Left lung (tissue), 10 donors: ENCODE data around the gene TM7SF3. TPM values are rescaled to one million over a fixed set of nuclear protein-coding genes. Genes with fewer than 3 reads are reported as not detected.
"Not testable (repeated sequence)": the region's sequence is repeated elsewhere in the genome, so short reads cannot be mapped to it uniquely, and the experiment has no call there.

ENCODE experiments used
- ATAC-seq: fragments of 200-7000 bp; cut with Tn5 transposase; one replicate; pipeline ENCODE4 v1.9.1; 2020; ENCODE audit warnings: moderate library complexity
- DNase-seq, 4 donors: peaks; one replicate each; pipeline ENCODE4 v3.0.0-alpha.2; 2013 to 2020
- H3K27ac ChIP-seq, 2 donors: fragments of 200-600 bp; sonication (generic) in 1 of 2; one replicate each; pipeline versions ENCODE4 v1.5.0 to v1.8.0; 2020 to 2021
- H3K27me3 ChIP-seq, 2 donors: fragments of 200-600 bp; sonication (generic) in 1 of 2; one replicate each; pipeline versions ENCODE4 v1.5.0 to v1.8.0; 2020 to 2021
- H3K36me3 ChIP-seq, 2 donors: fragments of 200-600 bp; sonication (generic) in 1 of 2; one replicate each; pipeline versions ENCODE4 v1.5.0 to v1.8.0; 2020 to 2021
- H3K4me1 ChIP-seq, 2 donors: fragments of 200-600 bp; one replicate each; pipeline ENCODE4 v1.8.0; 2021
- H3K4me3 ChIP-seq, 2 donors: fragments of 200-600 bp; sonication (generic) in 1 of 2; one replicate each; pipeline versions ENCODE4 v1.5.0 to v1.8.0; 2020 to 2021; ENCODE audit warnings: mild to moderate bottlenecking in 1 of 2
- H3K9me3 ChIP-seq, 2 donors: fragments of 200-600 bp; sonication (generic) in 1 of 2; one replicate each; pipeline versions ENCODE4 v1.5.0 to v1.8.0; 2020 to 2021
- intact Hi-C, 2 donors: fragments of 100-400 bp; cut with DNase I; formaldehyde crosslinking; loops; one replicate each; pipeline versions ENCODE4 v1.11.2 to v1.14.2; 2022
- polyA plus RNA-seq, 6 donors: library from polyadenylated mRNA; unstranded; fragments of 120-200 nt; gene quantifications; one replicate each; pipeline ENCODE4 v1.2.1, GENCODE V29; 2013; ENCODE audit not compliant: insufficient read length in 6 of 6
- total RNA-seq, 2 donors: library from RNA; stranded (reverse); fragmentation: NEBNext Ultra II Directional; extraction: Animal tissue kit (Norgen Biotek cat#: 25700); gene quantifications; one replicate each; pipeline ENCODE4 v1.2.1, GENCODE V29; 2021
- TF ChIP-seq, protein P1 (sequence below), 2 donors: fragments of 200-600 bp; sonication (generic) in 1 of 2; IDR thresholded peaks; one replicate each; pipeline versions ENCODE4 v1.5.0 to v1.8.0; 2021; ENCODE audit warnings: antibody characterized with exemption in 2 of 2
- donor health status: DM: no; HTN: yes; CAD: no.
- donor health status: DM: no; HTN: no; CAD: no.

TM7SF3 gene
- total and polyA plus RNA-seq, 8 donors, result 47.8 to 130 (median 59.0) TPM

DNA sequence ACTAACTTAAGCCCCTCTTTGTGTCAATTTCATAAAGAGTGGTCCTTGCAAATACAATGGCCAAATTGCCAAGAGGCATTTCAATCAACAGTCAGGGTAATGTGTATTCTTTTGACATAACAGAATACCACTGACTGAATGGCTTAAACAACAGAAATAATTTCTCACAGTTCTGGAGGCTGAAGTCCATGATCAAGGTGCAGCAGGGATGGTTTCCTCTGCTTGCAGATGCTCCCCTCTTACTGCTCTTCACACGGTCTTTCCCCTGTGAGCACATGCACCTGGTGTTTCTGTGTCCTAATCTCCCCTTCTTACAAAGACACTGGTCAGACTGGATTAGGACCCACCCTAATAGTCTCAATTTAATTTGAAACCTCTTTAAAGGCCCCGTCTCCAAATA is 44.0 kb downstream of the TM7SF3 start:
- no peak overlapping the region for H3K27ac ChIP-seq
- H3K36me3 ChIP-seq, result peaks cover 0 to 56% of the 10 kb centered on the region in 2 donors
- no peak for DNase-seq
- TF ChIP-seq, protein P1, sequence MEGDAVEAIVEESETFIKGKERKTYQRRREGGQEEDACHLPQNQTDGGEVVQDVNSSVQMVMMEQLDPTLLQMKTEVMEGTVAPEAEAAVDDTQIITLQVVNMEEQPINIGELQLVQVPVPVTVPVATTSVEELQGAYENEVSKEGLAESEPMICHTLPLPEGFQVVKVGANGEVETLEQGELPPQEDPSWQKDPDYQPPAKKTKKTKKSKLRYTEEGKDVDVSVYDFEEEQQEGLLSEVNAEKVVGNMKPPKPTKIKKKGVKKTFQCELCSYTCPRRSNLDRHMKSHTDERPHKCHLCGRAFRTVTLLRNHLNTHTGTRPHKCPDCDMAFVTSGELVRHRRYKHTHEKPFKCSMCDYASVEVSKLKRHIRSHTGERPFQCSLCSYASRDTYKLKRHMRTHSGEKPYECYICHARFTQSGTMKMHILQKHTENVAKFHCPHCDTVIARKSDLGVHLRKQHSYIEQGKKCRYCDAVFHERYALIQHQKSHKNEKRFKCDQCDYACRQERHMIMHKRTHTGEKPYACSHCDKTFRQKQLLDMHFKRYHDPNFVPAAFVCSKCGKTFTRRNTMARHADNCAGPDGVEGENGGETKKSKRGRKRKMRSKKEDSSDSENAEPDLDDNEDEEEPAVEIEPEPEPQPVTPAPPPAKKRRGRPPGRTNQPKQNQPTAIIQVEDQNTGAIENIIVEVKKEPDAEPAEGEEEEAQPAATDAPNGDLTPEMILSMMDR (IDR thresholded peaks at IDR 0.05), result no peak
- no peak overlapping the region for H3K4me3 ChIP-seq
- no peaks in the 10 kb centered on the region for H3K27me3 ChIP-seq
- intact Hi-C loops, result no loop called here
- no peaks in the 10 kb centered on the region for H3K4me1 ChIP-seq
- no peaks in the 10 kb centered on the region for H3K9me3 ChIP-seq
- ATAC-seq, result no peak

DNA sequence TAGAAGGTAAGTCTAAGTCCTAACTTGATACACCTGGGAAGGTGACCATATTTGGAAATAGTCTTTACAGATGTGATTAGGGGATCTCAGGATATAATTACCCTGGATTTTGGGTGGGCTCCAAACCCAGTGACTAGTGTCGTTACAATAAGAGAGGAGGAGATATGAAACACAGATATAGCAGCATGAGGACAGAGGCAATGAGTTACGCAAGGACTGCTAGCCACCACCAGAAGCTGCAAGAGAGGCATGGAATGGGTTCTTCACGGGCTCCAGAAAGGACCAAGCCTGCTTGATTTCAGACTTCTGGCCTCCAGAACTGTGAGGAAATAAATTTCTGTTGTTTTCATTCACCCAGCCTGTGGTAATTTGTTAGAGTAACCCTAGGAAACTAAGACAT is 47.3 kb downstream of the TM7SF3 start:
- H3K36me3 ChIP-seq, result peaks cover 0 to 64% of the 10 kb centered on the region in 2 donors

GRCh38 chr12:26963413-26963812 is 50.8 kb downstream of the TM7SF3 start:
- no peak for ATAC-seq
- intact Hi-C loops, result no loop called here
- peaks cover 0 to 65% of the 10 kb centered on the region in 2 donors for H3K36me3 ChIP-seq

More for the DNA sequence above, 47.3 kb downstream of the TM7SF3 start:
- no peak for ATAC-seq
- H3K9me3 ChIP-seq, result no peaks in the 10 kb centered on the region
- H3K27ac ChIP-seq, result no peak overlapping the region
- TF ChIP-seq, protein P1 (IDR thresholded peaks at IDR 0.05), result no peak
- DNase-seq, result no peak
- intact Hi-C loops, result no loop called here
- no peak overlapping the region for H3K4me3 ChIP-seq
- H3K27me3 ChIP-seq, result no peaks in the 10 kb centered on the region
- H3K4me1 ChIP-seq, result no peaks in the 10 kb centered on the region

DNA sequence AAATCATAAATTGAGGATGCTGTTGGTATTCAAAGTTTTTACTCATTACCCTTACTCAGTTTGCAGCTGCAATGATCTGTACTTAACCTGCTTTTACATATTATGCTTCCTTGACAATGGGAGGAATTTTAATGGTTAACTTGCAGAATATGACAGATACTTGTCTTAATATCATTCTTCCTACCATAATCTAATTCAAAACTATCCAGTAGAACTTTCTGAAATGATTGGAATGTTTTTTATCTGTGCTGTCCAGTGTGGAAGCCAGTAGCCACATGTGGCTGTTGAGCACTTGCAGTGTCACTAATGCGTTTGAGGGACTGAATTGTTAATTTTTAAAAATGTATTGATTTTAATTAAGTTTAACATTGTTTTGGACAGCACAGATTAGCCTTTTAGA is 52.4 kb downstream of the TM7SF3 start:
- Histone ChIP-seq H3K36me3 (peaks cover 0 to 67% of the 10 kb centered on the region in 2 donors), H3K4me1 (no peaks in the 10 kb centered on the region), H3K9me3 (no peaks in the 10 kb centered on the region), H3K4me3 (no peak overlapping the region), H3K27ac (no peak overlapping the region), H3K27me3 (no peaks in the 10 kb centered on the region)
- no peak for DNase-seq
- TF ChIP-seq, protein P1 (IDR thresholded peaks at IDR 0.05), result no peak
- intact Hi-C loops, result no loop called here
- ATAC-seq, result no peak

More at GRCh38 chr12:26963413-26963812, 50.8 kb downstream of the TM7SF3 start:
- Histone ChIP-seq H3K27me3 (no peaks in the 10 kb centered on the region), H3K27ac (no peak overlapping the region), H3K4me1 (no peaks in the 10 kb centered on the region), H3K9me3 (no peaks in the 10 kb centered on the region), H3K4me3 (no peak overlapping the region)
- TF ChIP-seq, protein P1 (IDR thresholded peaks at IDR 0.05), result no peak
- no peak for DNase-seq

DNA sequence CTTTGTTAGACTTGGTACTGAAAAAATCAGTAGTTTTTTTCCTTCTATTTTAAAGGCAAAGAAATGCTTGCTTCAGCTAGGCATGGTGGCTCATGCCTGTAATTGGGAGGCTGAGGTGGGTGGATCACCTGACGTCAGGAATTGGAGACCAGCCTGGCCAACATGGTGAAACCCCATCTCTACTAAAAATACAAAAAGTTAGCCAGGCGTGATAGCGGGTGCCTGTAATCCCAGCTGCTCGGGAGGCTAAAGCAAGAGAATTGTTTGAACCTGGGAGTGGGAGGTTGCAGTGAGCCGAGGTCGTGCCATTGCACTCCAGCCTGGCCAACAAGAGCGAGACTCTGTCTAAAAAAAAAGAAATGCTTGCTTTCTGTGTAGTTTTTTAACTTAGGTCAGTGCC is 52.8 kb downstream of the TM7SF3 start:
- intact Hi-C loops, H3K4me3 ChIP-seq, DNase-seq, H3K27me3 ChIP-seq, H3K27ac ChIP-seq, ATAC-seq, H3K9me3 ChIP-seq, H3K4me1 ChIP-seq: not testable (repeated sequence)
- H3K36me3 ChIP-seq, result peaks cover 0 to 69% of the 10 kb centered on the region in 2 donors

DNA sequence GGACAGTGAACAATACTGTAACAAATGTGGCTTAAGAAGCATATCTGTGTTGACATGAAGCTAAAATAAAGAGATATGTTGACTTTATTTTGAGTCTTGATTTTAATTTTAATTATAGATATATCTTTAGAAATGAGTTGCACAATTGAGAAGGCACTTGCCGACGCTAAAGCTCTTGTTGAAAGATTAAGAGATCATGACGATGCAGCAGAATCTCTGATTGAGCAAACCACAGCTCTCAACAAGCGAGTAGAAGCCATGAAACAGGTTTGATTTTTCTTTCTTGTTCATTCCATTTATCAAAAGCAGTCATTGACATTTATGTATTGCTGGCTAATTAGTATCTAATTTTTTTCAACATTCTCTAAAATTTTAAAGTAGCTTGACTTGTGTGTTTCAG is 60.2 kb downstream of the TM7SF3 start:
- Histone ChIP-seq H3K4me3 (no peak overlapping the region), H3K27me3 (no peaks in the 10 kb centered on the region), H3K27ac (peak overlapping the region in 1 of 2 donors; percentile 80), H3K4me1 (peaks cover 0 to 42% of the 10 kb centered on the region in 2 donors), H3K36me3 (peaks cover 0 to 35% of the 10 kb centered on the region in 2 donors), H3K9me3 (peaks cover 0 to 3% of the 10 kb centered on the region in 2 donors)
- intact Hi-C loops, result no loop called here
- ATAC-seq (peak; percentile 49), DNase-seq (no peak)
- TF ChIP-seq, protein P1 (IDR thresholded peaks at IDR 0.05), result no peak
